C1 segment of cervical spinal cord (tissue), 14 donors: ENCODE data around the gene FLYWCH1.

ENCODE experiments used
- DNase-seq, 14 donors: peaks; one replicate each; lab custom pipeline; 2025; lab: John Stamatoyannopoulos, UW

The FLYWCH1 gene

GRCh38 chr16:2981899-2982250 lies 70.1 kb downstream of the FLYWCH1 start:
- no peak for DNase-seq

- no peak for DNase-seq
Observed at GRCh38 chr16:2982402-2982801, 70.7 kb downstream of the FLYWCH1 start.

- DNase-seq, result peak in 13 of 14 donors; percentile 30 to 80 (median 60)
Observed at GRCh38 chr16:2983706-2984136, 72.0 kb downstream of the FLYWCH1 start.

GRCh38 chr16:2985462-2985861 lies 73.7 kb downstream of the FLYWCH1 start:
- peak in 1 of 14 donors; percentile 44 for DNase-seq

- DNase-seq, result peak in 5 of 14 donors; percentile 16 to 95 (median 29)
Observed at GRCh38 chr16:2985893-2986355, 74.2 kb downstream of the FLYWCH1 start.

GRCh38 chr16:2986623-2987188 lies 75.0 kb downstream of the FLYWCH1 start:
- DNase-seq, result no peak

- DNase-seq, result no peak
Observed at GRCh38 chr16:2987286-2987685, 75.6 kb downstream of the FLYWCH1 start.

- DNase-seq, result no peak
Observed at GRCh38 chr16:2987833-2988232, 76.1 kb downstream of the FLYWCH1 start.

- DNase-seq, result no peak
Observed at GRCh38 chr16:2988590-2989099, 76.9 kb downstream of the FLYWCH1 start.

GRCh38 chr16:2990891-2991290 lies 79.2 kb downstream of the FLYWCH1 start:
- no peak for DNase-seq

GRCh38 chr16:2991566-2992261 lies 80.0 kb downstream of the FLYWCH1 start:
- no peak for DNase-seq

GRCh38 chr16:2992383-2993081 lies 80.8 kb downstream of the FLYWCH1 start:
- no peak for DNase-seq

- DNase-seq, result no peak
Observed at GRCh38 chr16:2996298-2996697, 84.6 kb downstream of the FLYWCH1 start.

GRCh38 chr16:2999929-3000328 lies 88.2 kb downstream of the FLYWCH1 start:
- no peak for DNase-seq

- DNase-seq, result no peak
Observed at GRCh38 chr16:3000540-3000939, 88.8 kb downstream of the FLYWCH1 start.
